ENCODE measurements around the gene WDSUB1.

WDSUB1 gene

DNA sequence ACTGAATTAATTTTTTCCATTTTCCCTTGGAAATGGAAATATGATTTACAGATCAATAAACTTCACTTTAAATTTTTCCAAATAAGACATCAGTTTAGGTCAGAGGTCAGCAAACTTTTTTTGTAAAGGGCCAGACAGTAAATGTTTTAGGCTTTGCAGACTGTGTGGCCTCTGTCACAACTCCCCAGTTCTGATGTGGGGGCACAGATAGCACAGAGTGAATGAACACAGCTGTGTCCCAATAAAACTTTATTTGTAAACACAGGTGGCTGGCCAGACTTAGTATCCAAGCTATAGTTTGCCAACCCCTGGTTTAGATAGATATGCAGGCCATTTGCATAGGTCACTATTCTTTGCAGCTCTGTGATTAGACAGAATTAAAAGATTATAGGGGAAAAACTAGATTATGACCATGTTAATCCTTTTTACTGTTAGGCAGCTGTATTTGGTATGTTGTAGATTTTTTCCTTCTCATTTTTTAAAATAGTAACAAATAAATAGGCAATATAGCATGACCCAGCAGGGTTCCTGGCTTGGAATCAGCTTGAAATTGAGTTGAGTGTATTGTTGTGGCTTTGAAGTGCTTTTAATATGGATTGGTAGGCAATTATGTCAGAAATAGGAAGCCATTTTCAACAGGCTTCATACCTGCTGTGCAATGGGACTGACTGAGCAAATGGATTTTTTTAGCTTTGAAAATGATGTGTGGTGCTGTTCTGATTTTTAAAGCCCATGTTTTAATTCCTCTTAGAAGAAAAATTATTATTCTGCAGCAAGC is 59.7 kb downstream of the WDSUB1 start:
- Histone ChIP-seq H3K4me2 (ENCODE audit: insufficient read depth, low read length) (no peak overlapping the region), H2AFZ (ENCODE audit: low read depth, low read length) (no peak overlapping the region), H3K36me3 (ENCODE audit: insufficient read depth, low read length) (peaks cover 47% of the 10 kb centered on the region), H3K9me3 (ENCODE audit: insufficient read depth, low read length, severe bottlenecking) (no peaks in the 10 kb centered on the region), H3K79me2 (ENCODE audit: insufficient read depth, low read length) (no peaks in the 10 kb centered on the region), H3K9ac (ENCODE audit: low read depth, low read length) (no peak overlapping the region), H3K27ac (ENCODE audit: low read length) (peak overlapping the region; percentile 69), H4K20me1 (ENCODE audit: insufficient read depth, low read length) (no peaks in the 10 kb centered on the region), H3K4me1 (ENCODE audit: insufficient read depth, low read length) (peaks cover 37% of the 10 kb centered on the region), H3K4me3 (ENCODE audit: low read depth in 1 of 2, low read length in 2 of 2) (no peak overlapping the region), H3K27me3 (ENCODE audit: insufficient read depth, low read length, poor library complexity) (no peaks in the 10 kb centered on the region)
- TF ChIP-seq EZH2 (IDR thresholded peaks at IDR 0.05; ENCODE audit: borderline replicate concordance, low read depth, low read length, severe bottlenecking) = no peak
- TF ChIP-seq, protein P1, sequence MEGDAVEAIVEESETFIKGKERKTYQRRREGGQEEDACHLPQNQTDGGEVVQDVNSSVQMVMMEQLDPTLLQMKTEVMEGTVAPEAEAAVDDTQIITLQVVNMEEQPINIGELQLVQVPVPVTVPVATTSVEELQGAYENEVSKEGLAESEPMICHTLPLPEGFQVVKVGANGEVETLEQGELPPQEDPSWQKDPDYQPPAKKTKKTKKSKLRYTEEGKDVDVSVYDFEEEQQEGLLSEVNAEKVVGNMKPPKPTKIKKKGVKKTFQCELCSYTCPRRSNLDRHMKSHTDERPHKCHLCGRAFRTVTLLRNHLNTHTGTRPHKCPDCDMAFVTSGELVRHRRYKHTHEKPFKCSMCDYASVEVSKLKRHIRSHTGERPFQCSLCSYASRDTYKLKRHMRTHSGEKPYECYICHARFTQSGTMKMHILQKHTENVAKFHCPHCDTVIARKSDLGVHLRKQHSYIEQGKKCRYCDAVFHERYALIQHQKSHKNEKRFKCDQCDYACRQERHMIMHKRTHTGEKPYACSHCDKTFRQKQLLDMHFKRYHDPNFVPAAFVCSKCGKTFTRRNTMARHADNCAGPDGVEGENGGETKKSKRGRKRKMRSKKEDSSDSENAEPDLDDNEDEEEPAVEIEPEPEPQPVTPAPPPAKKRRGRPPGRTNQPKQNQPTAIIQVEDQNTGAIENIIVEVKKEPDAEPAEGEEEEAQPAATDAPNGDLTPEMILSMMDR (IDR thresholded peaks at IDR 0.05; ENCODE audit: borderline replicate concordance, extremely low read depth, low read length, poor library complexity, severe bottlenecking) = no peak
- DNase-seq = no peak
- no peak for ATAC-seq (ENCODE audit: insufficient read depth, low read depth)

DNA sequence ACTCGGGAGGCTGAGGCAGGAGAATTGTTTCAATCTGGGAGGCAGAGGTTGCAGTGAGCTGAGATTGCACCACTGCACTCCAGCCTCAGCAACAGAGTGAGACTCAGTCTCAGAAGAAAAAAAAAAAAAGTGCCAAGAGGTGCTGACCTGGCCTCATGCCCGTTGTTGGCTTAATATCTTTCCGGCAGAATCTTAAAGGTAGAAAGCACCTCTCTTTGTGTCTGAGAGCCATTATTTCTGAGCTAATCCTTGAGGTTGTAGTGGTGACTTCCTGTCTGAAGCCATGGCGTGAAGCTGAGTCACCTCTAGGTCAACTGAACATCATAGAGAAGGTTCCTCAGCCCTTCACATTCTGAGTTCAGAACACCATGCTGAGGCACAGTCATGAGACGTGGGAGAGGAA is 60.4 kb downstream of the WDSUB1 start:
- Histone ChIP-seq H3K27me3 (ENCODE audit: insufficient read depth, low read length, poor library complexity) (no peaks in the 10 kb centered on the region), H4K20me1 (ENCODE audit: insufficient read depth, low read length) (no peaks in the 10 kb centered on the region), H3K4me2 (ENCODE audit: insufficient read depth, low read length) (no peak overlapping the region), H3K79me2 (ENCODE audit: insufficient read depth, low read length) (no peaks in the 10 kb centered on the region), H3K36me3 (ENCODE audit: insufficient read depth, low read length) (peaks cover 47% of the 10 kb centered on the region), H3K9me3 (ENCODE audit: insufficient read depth, low read length, severe bottlenecking) (no peaks in the 10 kb centered on the region), H3K9ac (ENCODE audit: low read depth, low read length) (no peak overlapping the region), H2AFZ (ENCODE audit: low read depth, low read length) (no peak overlapping the region), H3K4me3 (ENCODE audit: low read depth in 1 of 2, low read length in 2 of 2) (no peak overlapping the region), H3K4me1 (ENCODE audit: insufficient read depth, low read length) (peaks cover 37% of the 10 kb centered on the region), H3K27ac (ENCODE audit: low read length) (peak overlapping the region; percentile 69)
- ATAC-seq (ENCODE audit: insufficient read depth, low read depth) (peak; percentile 71), DNase-seq (peak; percentile 22)
- TF ChIP-seq EZH2 (IDR thresholded peaks at IDR 0.05; ENCODE audit: borderline replicate concordance, low read depth, low read length, severe bottlenecking) = no peak
- TF ChIP-seq, protein P1 (IDR thresholded peaks at IDR 0.05; ENCODE audit: borderline replicate concordance, extremely low read depth, low read length, poor library complexity, severe bottlenecking) = no peak

- H3K9ac ChIP-seq (ENCODE audit: low read depth, low read length) = no peak overlapping the region
- no peaks in the 10 kb centered on the region for H3K79me2 ChIP-seq (ENCODE audit: insufficient read depth, low read length)
- H3K4me3 ChIP-seq (ENCODE audit: low read depth in 1 of 2, low read length in 2 of 2) = no peak overlapping the region
- no peaks in the 10 kb centered on the region for H3K27me3 ChIP-seq (ENCODE audit: insufficient read depth, low read length, poor library complexity)
- DNase-seq (no peak), ATAC-seq (ENCODE audit: insufficient read depth, low read depth) (no peak)
- no peaks in the 10 kb centered on the region for H3K9me3 ChIP-seq (ENCODE audit: insufficient read depth, low read length, severe bottlenecking)
- H3K4me1 ChIP-seq (ENCODE audit: insufficient read depth, low read length) = peaks cover 37% of the 10 kb centered on the region
- H3K36me3 ChIP-seq (ENCODE audit: insufficient read depth, low read length) = peaks cover 40% of the 10 kb centered on the region
- H3K4me2 ChIP-seq (ENCODE audit: insufficient read depth, low read length) = no peak overlapping the region
- no peak for TF ChIP-seq EZH2 (IDR thresholded peaks at IDR 0.05; ENCODE audit: borderline replicate concordance, low read depth, low read length, severe bottlenecking)
- TF ChIP-seq, protein P1 (IDR thresholded peaks at IDR 0.05; ENCODE audit: borderline replicate concordance, extremely low read depth, low read length, poor library complexity, severe bottlenecking) = no peak
- peak overlapping the region; percentile 32; the same call in 1 of the 2 replicates for H3K27ac ChIP-seq (ENCODE audit: low read length)
- no peaks in the 10 kb centered on the region for H4K20me1 ChIP-seq (ENCODE audit: insufficient read depth, low read length)
- H2AFZ ChIP-seq (ENCODE audit: low read depth, low read length) = no peak overlapping the region
Measured at GRCh38 chr2:159225025-159226016, 61.2 kb downstream of the WDSUB1 start.
